ENCODE results near the gene C2CD2L. TPM values are rescaled to one million over a fixed set of nuclear protein-coding genes. Genes with fewer than 3 reads are reported as not detected.

Gene C2CD2L
- total and polyA plus RNA-seq, 4 donors: 2.5 to 6.3 (median 4.8) TPM

GRCh38 chr11:119116601-119117000 lies 9.5 kb downstream of the C2CD2L start:
- Histone ChIP-seq H3K9ac (ENCODE audit: low read depth in 1 of 2, low read length in 2 of 2) (no peak overlapping the region), H3K27ac (ENCODE audit: low read depth in 1 of 2, low read length in 2 of 2) (peak overlapping the region; percentile 44 to 71), H3K9me3 (ENCODE audit: control insufficient read depth in 4 of 4, low read length in 3 of 4) (no peaks in the 10 kb centered on the region), H3K27me3 (ENCODE audit: control insufficient read depth in 4 of 4, insufficient read depth in 4 of 4, low read length in 3 of 4) (no peaks in the 10 kb centered on the region), H3K4me1 (ENCODE audit: control insufficient read depth in 4 of 4, insufficient read depth in 4 of 4, low read length in 3 of 4) (peaks cover 0 to 11% (median 6%) of the 10 kb centered on the region in 4 donors), H3K4me3 (ENCODE audit: low read depth in 1 of 3, low read length in 3 of 3) (no peak overlapping the region), H3K36me3 (ENCODE audit: control insufficient read depth in 4 of 4, insufficient read depth in 3 of 4, low read depth in 1 of 4, low read length in 3 of 4) (peaks cover 5 to 36% (median 14%) of the 10 kb centered on the region in 4 donors)
- TF ChIP-seq, protein P1, sequence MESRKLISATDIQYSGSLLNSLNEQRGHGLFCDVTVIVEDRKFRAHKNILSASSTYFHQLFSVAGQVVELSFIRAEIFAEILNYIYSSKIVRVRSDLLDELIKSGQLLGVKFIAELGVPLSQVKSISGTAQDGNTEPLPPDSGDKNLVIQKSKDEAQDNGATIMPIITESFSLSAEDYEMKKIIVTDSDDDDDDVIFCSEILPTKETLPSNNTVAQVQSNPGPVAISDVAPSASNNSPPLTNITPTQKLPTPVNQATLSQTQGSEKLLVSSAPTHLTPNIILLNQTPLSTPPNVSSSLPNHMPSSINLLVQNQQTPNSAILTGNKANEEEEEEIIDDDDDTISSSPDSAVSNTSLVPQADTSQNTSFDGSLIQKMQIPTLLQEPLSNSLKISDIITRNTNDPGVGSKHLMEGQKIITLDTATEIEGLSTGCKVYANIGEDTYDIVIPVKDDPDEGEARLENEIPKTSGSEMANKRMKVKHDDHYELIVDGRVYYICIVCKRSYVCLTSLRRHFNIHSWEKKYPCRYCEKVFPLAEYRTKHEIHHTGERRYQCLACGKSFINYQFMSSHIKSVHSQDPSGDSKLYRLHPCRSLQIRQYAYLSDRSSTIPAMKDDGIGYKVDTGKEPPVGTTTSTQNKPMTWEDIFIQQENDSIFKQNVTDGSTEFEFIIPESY (IDR thresholded peaks at IDR 0.05): no peak
- TF ChIP-seq MAX (IDR thresholded peaks at IDR 0.05) (no peak), HNF4G (IDR thresholded peaks at IDR 0.05) (no peak), RXRA (IDR thresholded peaks at IDR 0.05) (no peak), NR2F2 (IDR thresholded peaks at IDR 0.05) (no peak)
- 81% methylated on average over 5 of the region's 5 CpGs for WGBS
- DNase-seq (ENCODE audit: low spot score): no peak

DNA sequence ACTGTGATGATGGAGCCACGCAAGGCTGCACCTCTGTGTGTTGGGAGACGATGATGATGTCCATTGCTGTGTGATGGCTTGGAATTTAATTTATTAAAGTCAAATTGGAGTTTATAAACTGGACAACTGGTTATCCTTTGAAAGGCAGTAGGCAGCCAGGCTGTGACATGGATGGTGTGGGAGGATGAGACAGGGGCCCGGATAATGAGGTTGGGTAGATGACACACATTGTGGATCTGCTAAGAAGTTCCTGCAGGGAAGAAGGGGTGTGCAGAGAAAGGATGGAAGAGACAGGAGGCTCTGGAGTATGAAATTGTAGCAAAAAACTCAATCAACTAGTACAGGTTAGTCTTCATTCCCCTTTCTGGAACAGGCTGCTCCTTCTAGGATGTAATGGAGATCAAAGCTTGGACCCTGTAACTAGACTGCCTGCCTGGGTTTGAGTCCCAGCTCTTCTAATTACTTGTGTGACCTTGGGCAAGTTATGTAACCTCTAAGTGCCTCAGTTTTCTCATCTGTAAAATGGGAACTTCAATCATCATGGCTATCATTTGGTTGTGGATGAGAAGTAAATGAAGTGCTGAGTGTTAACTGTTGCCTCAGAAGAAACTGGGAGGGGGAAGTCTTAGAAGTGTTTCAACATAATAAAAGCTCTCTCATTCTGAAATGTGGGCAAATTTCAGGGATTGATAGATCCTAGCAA lies 10.0 kb downstream of the C2CD2L start:
- DNase-seq (ENCODE audit: low spot score): no peak
- no peak overlapping the region for H3K4me3 ChIP-seq (ENCODE audit: low read depth in 1 of 3, low read length in 3 of 3)
- no peaks in the 10 kb centered on the region for H3K27me3 ChIP-seq (ENCODE audit: control insufficient read depth in 4 of 4, insufficient read depth in 4 of 4, low read length in 3 of 4)
- peaks cover 0 to 31% (median 12%) of the 10 kb centered on the region in 4 donors for H3K36me3 ChIP-seq (ENCODE audit: control insufficient read depth in 4 of 4, insufficient read depth in 3 of 4, low read depth in 1 of 4, low read length in 3 of 4)
- no peaks in the 10 kb centered on the region for H3K9me3 ChIP-seq (ENCODE audit: control insufficient read depth in 4 of 4, low read length in 3 of 4)
- H3K4me1 ChIP-seq (ENCODE audit: control insufficient read depth in 4 of 4, insufficient read depth in 4 of 4, low read length in 3 of 4): peaks cover 1 to 15% (median 10%) of the 10 kb centered on the region in 4 donors
- WGBS: 95% methylated on average over 3 of the region's 3 CpGs
- H3K9ac ChIP-seq (ENCODE audit: low read depth in 1 of 2, low read length in 2 of 2): no peak overlapping the region
- no peak overlapping the region for H3K27ac ChIP-seq (ENCODE audit: low read depth in 1 of 2, low read length in 2 of 2)
- TF ChIP-seq MAX (IDR thresholded peaks at IDR 0.05) (no peak), HNF4A (conservative IDR thresholded peaks at IDR 0.05) (no peak), TAF1 (conservative IDR thresholded peaks at IDR 0.05) (no peak), CTCF (IDR thresholded peaks at IDR 0.05; ENCODE audit: low read depth, low read length, missing input control) (no peak), RAD21 (IDR thresholded peaks at IDR 0.05) (no peak), EGR1 (IDR thresholded peaks at IDR 0.05; ENCODE audit: low read depth in 2 of 2) (no peak), YY1 (IDR thresholded peaks at IDR 0.05) (no peak), FOXA1 (IDR thresholded peaks at IDR 0.05) (no peak), RXRA (IDR thresholded peaks at IDR 0.05) (no peak), FOXA2 (IDR thresholded peaks at IDR 0.05) (no peak)
- TF ChIP-seq, protein P2, sequence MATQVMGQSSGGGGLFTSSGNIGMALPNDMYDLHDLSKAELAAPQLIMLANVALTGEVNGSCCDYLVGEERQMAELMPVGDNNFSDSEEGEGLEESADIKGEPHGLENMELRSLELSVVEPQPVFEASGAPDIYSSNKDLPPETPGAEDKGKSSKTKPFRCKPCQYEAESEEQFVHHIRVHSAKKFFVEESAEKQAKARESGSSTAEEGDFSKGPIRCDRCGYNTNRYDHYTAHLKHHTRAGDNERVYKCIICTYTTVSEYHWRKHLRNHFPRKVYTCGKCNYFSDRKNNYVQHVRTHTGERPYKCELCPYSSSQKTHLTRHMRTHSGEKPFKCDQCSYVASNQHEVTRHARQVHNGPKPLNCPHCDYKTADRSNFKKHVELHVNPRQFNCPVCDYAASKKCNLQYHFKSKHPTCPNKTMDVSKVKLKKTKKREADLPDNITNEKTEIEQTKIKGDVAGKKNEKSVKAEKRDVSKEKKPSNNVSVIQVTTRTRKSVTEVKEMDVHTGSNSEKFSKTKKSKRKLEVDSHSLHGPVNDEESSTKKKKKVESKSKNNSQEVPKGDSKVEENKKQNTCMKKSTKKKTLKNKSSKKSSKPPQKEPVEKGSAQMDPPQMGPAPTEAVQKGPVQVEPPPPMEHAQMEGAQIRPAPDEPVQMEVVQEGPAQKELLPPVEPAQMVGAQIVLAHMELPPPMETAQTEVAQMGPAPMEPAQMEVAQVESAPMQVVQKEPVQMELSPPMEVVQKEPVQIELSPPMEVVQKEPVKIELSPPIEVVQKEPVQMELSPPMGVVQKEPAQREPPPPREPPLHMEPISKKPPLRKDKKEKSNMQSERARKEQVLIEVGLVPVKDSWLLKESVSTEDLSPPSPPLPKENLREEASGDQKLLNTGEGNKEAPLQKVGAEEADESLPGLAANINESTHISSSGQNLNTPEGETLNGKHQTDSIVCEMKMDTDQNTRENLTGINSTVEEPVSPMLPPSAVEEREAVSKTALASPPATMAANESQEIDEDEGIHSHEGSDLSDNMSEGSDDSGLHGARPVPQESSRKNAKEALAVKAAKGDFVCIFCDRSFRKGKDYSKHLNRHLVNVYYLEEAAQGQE (IDR thresholded peaks at IDR 0.05): no peak

All from liver (tissue), 9 donors.